ENCODE measurements around the gene IARS2.
"Not testable (repeated sequence)": the region's sequence is repeated elsewhere in the genome, so short reads cannot be mapped to it uniquely, and the experiment has no call there.

Gene IARS2

DNA sequence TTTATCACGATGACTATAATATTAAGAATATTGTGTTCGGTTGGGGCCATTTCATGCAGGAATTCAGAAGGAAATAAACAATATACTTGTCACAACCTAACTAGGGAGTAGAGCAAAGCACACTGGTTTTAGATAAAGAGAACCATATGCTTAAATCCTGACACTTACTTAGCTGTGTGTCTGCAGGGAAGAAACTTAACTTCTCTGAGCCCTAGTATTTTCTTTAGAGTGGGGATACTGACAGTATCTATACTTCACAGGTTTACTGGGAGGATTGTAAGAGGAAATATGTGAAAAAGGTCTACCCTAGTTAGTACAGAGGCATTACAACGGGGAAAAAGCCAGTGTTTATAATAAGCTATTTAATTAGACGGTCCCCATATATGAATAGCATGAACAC lies 72.9 kb downstream of the IARS2 start:
- no peaks in the 10 kb centered on the region for H3K4me1 Mint-ChIP-seq
- no peaks in the 10 kb centered on the region for H3K9me3 Mint-ChIP-seq
- ATAC-seq (no peak), DNase-seq (no peak)
- H3K4me3 Mint-ChIP-seq: no peak overlapping the region
- peaks cover 54% of the 10 kb centered on the region for H3K36me3 Mint-ChIP-seq (ENCODE audit: low read depth)
- H3K27me3 Mint-ChIP-seq: no peaks in the 10 kb centered on the region
- H3K27ac Mint-ChIP-seq: no peak overlapping the region

DNA sequence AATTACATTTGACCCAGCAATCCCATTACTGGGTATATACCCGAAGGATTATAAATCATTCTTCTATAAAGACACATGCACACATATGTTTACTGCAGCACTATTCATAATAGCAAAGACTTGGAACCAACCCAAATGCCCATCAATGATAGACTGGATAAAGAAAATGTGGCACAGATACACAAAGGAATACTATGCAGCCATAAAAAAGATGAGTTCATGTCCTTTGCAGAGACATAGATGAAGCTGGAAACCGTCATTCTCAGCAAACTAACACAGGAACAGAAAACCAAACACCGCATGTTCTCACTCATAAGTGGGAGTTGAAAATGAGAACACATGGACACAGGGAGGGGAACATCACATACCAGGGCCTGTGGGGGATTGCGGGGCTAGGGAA lies 76.0 kb downstream of the IARS2 start:
- H3K27me3 Mint-ChIP-seq, H3K9me3 Mint-ChIP-seq, H3K4me3 Mint-ChIP-seq, DNase-seq, H3K27ac Mint-ChIP-seq, ATAC-seq, H3K4me1 Mint-ChIP-seq: not testable (repeated sequence)
- peaks cover 68% of the 10 kb centered on the region for H3K36me3 Mint-ChIP-seq (ENCODE audit: low read depth)

DNA sequence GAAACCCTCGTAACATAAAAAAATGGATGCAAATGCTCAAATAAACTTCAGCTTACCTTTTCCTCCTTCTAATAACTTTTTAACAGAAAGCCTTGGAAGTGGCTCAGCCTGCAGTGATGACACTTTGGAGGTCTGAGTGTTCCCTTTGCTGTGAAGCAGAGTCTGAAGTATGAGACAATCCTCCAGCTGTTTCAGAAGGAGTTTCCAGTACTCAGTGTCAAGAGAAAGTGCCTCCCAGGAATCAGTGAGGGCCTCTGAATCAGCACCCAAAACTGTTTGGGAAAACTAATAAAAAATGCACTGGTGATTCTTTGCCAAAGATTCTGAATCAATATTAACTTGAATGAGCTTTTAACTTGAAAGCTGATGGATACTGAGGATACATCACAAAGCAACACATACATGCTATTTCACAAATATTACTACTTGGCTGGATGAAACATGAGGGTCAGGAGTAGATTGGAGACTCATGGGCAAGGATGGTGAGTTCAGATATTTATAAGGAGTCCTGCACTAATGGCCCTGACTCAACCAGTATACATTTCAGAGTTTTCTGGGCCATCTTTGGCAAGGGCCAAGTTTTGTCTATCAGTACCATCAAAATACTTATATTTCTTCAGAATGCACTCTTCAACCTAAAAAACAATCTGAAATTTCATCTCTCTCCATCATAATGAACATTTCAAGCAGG lies 77.0 kb downstream of the IARS2 start:
- ATAC-seq: no peak

DNA sequence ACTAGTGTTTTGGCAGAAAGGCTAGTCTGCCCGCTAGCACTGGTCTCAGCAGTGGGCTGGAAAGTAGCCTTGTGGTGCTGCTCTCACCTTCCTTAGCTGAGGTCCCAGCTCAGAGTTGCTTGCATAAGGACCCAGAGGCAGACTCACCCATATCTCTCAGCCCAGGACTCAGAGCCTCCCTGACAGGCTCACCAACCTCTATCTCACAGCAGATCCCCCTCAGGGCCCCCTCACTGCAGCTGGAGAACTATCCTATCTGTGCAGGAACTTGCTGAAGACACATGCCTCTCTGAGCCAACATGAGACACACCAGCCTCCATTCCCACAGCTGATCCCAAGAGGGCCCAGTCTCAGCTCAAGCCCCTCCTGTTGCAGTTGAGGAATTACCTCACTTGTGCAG lies 82.6 kb downstream of the IARS2 start:
- H3K4me1 Mint-ChIP-seq: peaks cover 3% of the 10 kb centered on the region
- ATAC-seq (no peak), DNase-seq (no peak)
- H3K9me3 Mint-ChIP-seq: no peaks in the 10 kb centered on the region
- no peak overlapping the region for H3K27ac Mint-ChIP-seq
- peaks cover 75% of the 10 kb centered on the region for H3K36me3 Mint-ChIP-seq (ENCODE audit: low read depth)
- H3K4me3 Mint-ChIP-seq: no peak overlapping the region
- H3K27me3 Mint-ChIP-seq: no peaks in the 10 kb centered on the region

More for the DNA sequence above, 77.0 kb downstream of the IARS2 start:
- Mint-ChIP-seq H3K4me3 (no peak overlapping the region), H3K27me3 (no peaks in the 10 kb centered on the region), H3K4me1 (no peaks in the 10 kb centered on the region), H3K36me3 (ENCODE audit: low read depth) (peaks cover 70% of the 10 kb centered on the region), H3K27ac (no peak overlapping the region), H3K9me3 (no peaks in the 10 kb centered on the region)
- no peak for DNase-seq

DNA sequence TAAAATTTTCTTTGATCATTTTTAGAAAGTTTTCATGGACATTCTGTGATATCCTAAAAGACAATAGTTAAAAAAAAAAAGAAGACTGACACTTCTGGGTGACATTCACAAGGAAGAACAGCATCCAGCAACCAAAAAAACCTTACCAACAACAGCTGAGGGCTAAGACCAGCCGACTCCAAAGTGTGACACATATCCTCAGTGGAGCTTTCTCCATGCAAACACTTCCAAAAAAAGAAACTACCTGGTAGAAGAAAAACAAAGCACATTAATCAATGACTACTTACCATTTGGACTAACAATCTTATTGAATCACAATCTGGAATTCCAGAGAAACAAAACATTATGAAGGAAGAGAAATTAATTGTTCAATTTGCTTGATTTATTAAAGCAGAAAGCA lies 88.2 kb downstream of the IARS2 start:
- ATAC-seq (no peak), DNase-seq (no peak)
- Mint-ChIP-seq H3K36me3 (ENCODE audit: low read depth) (peaks cover 51% of the 10 kb centered on the region), H3K27me3 (no peaks in the 10 kb centered on the region), H3K4me3 (no peak overlapping the region), H3K4me1 (peaks cover 3% of the 10 kb centered on the region), H3K27ac (no peak overlapping the region), H3K9me3 (no peaks in the 10 kb centered on the region)

DNA sequence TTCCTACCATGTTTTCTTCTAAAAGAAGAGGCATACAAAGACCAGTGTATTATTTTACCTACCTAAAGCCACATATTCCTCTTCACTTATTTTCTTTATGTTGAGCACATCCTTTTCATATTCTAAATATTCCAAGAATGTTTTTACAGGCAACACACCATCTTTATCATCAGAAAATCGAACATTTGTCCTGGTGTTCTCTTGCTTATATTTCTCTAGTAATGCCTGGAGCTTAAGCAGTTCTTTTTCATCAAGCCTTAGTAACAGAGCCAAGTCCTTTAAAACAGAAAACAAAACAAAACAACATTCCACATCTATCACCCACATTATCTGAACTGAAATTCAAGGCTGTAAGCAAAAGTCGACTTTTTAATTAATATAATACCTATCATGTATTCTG lies 88.7 kb downstream of the IARS2 start:
- Mint-ChIP-seq H3K36me3 (ENCODE audit: low read depth) (peaks cover 48% of the 10 kb centered on the region), H3K27me3 (no peaks in the 10 kb centered on the region), H3K4me3 (no peak overlapping the region), H3K27ac (no peak overlapping the region), H3K4me1 (peaks cover 3% of the 10 kb centered on the region), H3K9me3 (no peaks in the 10 kb centered on the region)
- ATAC-seq: no peak
- no peak for DNase-seq

DNA sequence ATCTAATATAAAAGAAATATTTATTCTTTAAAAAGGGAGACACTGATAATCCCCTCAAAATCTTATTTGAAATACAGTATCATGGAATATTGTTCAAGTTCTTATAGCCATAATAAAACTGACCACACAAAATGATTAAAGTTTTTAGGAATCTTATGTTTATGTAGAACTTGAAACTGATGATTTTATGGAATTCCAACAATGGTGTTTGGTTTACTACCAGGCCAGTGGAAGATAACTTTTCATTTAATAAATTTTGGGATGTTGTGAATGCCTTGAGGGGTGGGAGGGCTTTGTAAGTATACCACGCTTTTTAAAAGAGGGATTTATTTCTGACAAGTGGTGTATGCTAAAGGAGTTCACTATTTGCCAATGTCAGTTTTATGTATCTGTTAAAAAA lies 90.6 kb downstream of the IARS2 start:
- Mint-ChIP-seq H3K9me3 (no peaks in the 10 kb centered on the region), H3K36me3 (ENCODE audit: low read depth) (peaks cover 38% of the 10 kb centered on the region), H3K4me1 (peaks cover under 1% of the 10 kb centered on the region), H3K27me3 (no peaks in the 10 kb centered on the region), H3K4me3 (no peak overlapping the region), H3K27ac (no peak overlapping the region)
- no peak for ATAC-seq
- DNase-seq: no peak

DNA sequence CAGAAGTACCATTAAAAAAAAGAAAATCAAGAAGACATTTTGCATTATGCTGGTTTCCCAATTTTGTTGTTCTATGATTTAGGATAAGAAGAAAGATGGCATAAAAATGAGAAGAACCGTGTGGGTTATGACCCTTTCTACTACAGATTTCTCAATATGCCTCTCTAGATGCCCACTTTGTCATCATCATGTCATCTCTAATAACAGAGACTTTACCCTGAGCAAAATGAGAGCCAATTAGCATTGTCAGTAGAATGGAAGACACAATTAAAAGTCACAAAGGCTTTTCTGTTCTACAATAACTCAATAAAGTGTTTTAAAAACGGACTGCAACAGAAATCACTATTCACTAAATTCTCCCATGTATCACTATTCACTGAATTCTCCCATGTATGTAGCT lies 92.8 kb downstream of the IARS2 start:
- no peak overlapping the region for H3K27ac Mint-ChIP-seq
- peaks cover 25% of the 10 kb centered on the region for H3K36me3 Mint-ChIP-seq (ENCODE audit: low read depth)
- no peak overlapping the region for H3K4me3 Mint-ChIP-seq
- H3K27me3 Mint-ChIP-seq: no peaks in the 10 kb centered on the region
- no peak for DNase-seq
- H3K9me3 Mint-ChIP-seq: no peaks in the 10 kb centered on the region
- H3K4me1 Mint-ChIP-seq: no peaks in the 10 kb centered on the region
- ATAC-seq: no peak

DNA sequence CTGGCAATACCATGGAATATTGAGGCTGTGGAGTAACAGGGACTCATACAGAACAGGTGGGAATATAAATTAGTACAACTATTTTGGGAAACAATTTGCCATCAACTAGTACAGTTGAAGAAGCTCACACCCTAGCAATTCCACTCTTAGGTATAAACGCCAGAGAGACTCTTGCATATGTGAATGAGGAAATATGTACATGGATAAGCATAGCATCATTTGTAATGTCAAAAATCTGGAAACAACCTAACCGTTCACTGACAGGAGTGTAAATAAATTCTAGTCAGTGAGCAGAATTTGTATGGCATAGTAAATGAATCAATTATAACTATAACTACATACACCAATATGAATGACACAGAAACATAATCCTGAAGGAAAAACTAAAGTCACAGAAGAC lies 94.6 kb downstream of the IARS2 start:
- no peaks in the 10 kb centered on the region for H3K4me1 Mint-ChIP-seq
- peaks cover 23% of the 10 kb centered on the region for H3K36me3 Mint-ChIP-seq (ENCODE audit: low read depth)
- ATAC-seq (no peak), DNase-seq (no peak)
- no peaks in the 10 kb centered on the region for H3K9me3 Mint-ChIP-seq
- no peak overlapping the region for H3K4me3 Mint-ChIP-seq
- no peak overlapping the region for H3K27ac Mint-ChIP-seq
- no peaks in the 10 kb centered on the region for H3K27me3 Mint-ChIP-seq

DNA sequence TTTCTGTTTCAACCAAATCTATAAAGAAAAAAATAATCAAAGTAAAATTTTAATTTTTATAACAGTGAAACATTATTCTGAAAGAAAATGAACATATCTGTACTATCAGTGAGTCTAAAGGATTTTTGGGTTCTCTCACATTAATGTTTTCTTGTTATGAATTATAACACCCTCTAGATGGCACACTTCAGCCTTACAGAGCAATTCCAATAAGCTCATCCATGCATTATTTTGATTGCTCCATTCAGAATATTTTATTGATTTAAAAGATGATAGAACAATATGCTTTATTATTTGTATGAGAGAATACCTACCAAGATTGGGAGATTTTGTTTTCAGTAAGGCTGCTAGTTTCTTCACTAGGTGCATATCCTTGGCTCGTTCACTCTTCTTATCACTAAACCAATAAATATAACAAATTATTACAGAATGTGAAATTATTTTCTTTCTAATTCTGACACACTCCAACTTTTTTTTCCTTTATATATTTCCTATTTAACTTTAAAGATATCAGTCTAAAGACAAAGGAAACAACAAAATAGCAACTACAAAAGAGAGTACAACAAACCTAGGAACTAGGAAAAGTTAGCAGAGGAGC lies 95.9 kb downstream of the IARS2 start:
- no peak for DNase-seq
- Mint-ChIP-seq H3K27me3 (no peaks in the 10 kb centered on the region), H3K27ac (no peak overlapping the region), H3K4me3 (no peak overlapping the region), H3K9me3 (no peaks in the 10 kb centered on the region), H3K36me3 (ENCODE audit: low read depth) (peaks cover 23% of the 10 kb centered on the region), H3K4me1 (no peaks in the 10 kb centered on the region)
- ATAC-seq: peak; percentile 46

DNA sequence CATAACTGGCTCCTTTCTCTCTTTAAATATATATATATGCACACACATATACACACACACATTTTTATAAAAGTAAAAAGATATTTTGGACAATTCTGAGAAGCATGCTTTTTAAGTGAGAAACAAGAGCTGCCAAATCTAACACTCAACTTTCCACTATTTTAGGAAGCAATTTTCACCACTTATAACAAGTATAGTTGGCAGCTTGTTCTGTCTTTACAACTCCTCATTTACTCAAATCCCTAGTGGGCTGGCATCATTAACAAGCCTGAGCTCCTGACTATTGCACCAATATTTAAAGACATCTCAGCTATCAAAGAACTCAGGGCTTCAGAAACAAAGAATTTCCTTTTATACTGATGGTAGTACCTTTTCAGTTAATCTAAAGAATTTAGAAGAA lies 101.8 kb downstream of the IARS2 start:
- Mint-ChIP-seq H3K27ac (no peak overlapping the region), H3K4me3 (no peak overlapping the region), H3K9me3 (no peaks in the 10 kb centered on the region), H3K4me1 (no peaks in the 10 kb centered on the region), H3K27me3 (no peaks in the 10 kb centered on the region), H3K36me3 (ENCODE audit: low read depth) (peaks cover 12% of the 10 kb centered on the region)
- DNase-seq (no peak), ATAC-seq (no peak)

Data from activated naive CD8-positive, alpha-beta T cell treated with anti-CD3 and anti-CD28 coated beads, Interleukin-2, amount 50 U/mL, for 24 hours (primary cell).